BJ (cell line): ENCODE measurements around the gene PHACTR1. TPM values are rescaled to one million over a fixed set of nuclear protein-coding genes. Genes with fewer than 3 reads are reported as not detected.

ENCODE experiments used
- CTCF ChIA-PET: fragments of 350-600 bp; formaldehyde crosslinking; extraction: SDS; loops from one replicate; lab custom pipeline; 2021; ENCODE audit warnings: antibody characterized with exemption, inconsistent platforms; lab: Yijun Ruan, JAX
- POLR2A ChIA-PET: fragments of 300-600 bp; sonication (Branson Sonifier 250); formaldehyde crosslinking; extraction: SDS; loops from one replicate; lab custom pipeline; 2021; ENCODE audit warnings: antibody characterized with exemption; lab: Charles Lee
- DNase-seq: peaks from one replicate; pipeline ENCODE4 v3.0.0-alpha.2; 2011; ENCODE audit warnings: low read depth
- H3K27me3 ChIP-seq: 2 replicates; pipeline ENCODE4 v1.6.0; 2011; ENCODE audit warnings: low read length; ENCODE audit not compliant: control insufficient read depth, insufficient read depth
- H3K36me3 ChIP-seq: 2 replicates; pipeline ENCODE4 v1.5.1; 2011; ENCODE audit warnings: low read length; ENCODE audit not compliant: control insufficient read depth, insufficient read depth
- H3K4me3 ChIP-seq: 2 replicates; pipeline ENCODE4 v1.5.1; 2011; ENCODE audit warnings: low read depth, mild to moderate bottlenecking, control low read depth, low read length
- CTCF ChIP-seq: IDR thresholded peaks from 2 replicates; pipeline ENCODE4 v1.5.1; 2011; ENCODE audit warnings: low read depth, mild to moderate bottlenecking, control low read depth, inconsistent platforms, low read length, moderate library complexity; ENCODE audit not compliant: insufficient read depth
- polyA plus RNA-seq: library from polyadenylated mRNA; depleted of rRNA; stranded (reverse); fragments of >200 nt; gene quantifications from 2 replicates; pipeline ENCODE4 v1.2.3, GENCODE V29; 2011

Gene PHACTR1
- polyA plus RNA-seq, 1 experiment = 0.40 TPM

- no peak overlapping the region for H3K4me3 ChIP-seq
- no peaks in the 10 kb centered on the region for H3K27me3 ChIP-seq
- DNase-seq = no peak
- TF ChIP-seq CTCF = no peak
- ChIA-PET POLR2A (no interaction called here), CTCF (no interaction called here)
- no peaks in the 10 kb centered on the region for H3K36me3 ChIP-seq
Observed at GRCh38 chr6:13233106-13233505, 516.5 kb downstream of the PHACTR1 start.

- H3K36me3 ChIP-seq = no peaks in the 10 kb centered on the region
- POLR2A ChIA-PET = interaction anchor here (0.7 kb wide), 1 partner anchor 86 kb away, joined by 5 read pairs; no protein-coding TSS in a partner anchor
- DNase-seq = peak; percentile 85
- no peaks in the 10 kb centered on the region for H3K27me3 ChIP-seq
- no peak for TF ChIP-seq CTCF
- H3K4me3 ChIP-seq = no peak overlapping the region
- CTCF ChIA-PET = interaction anchor here (0.8 kb wide), 1 partner anchor 44 kb away, joined by 3 read pairs; no protein-coding TSS in a partner anchor
Observed at GRCh38 chr6:13234130-13234529, 517.6 kb downstream of the PHACTR1 start.

- ChIA-PET POLR2A (no interaction called here), CTCF (interaction anchor here (0.7 kb wide), 2 partner anchors 17 to 328 kb away, joined by 4 read pairs; no protein-coding TSS in a partner anchor)
- Histone ChIP-seq H3K36me3 (no peaks in the 10 kb centered on the region), H3K27me3 (no peaks in the 10 kb centered on the region), H3K4me3 (no peak overlapping the region)
- no peak for DNase-seq
- TF ChIP-seq CTCF = no peak
Observed at GRCh38 chr6:13235339-13235738, 518.8 kb downstream of the PHACTR1 start.

GRCh38 chr6:13237318-13237717 lies 520.8 kb downstream of the PHACTR1 start:
- no peak for TF ChIP-seq CTCF
- DNase-seq = no peak
- no peaks in the 10 kb centered on the region for H3K27me3 ChIP-seq
- H3K4me3 ChIP-seq = no peak overlapping the region
- ChIA-PET POLR2A (no interaction called here), CTCF (no interaction called here)
- no peaks in the 10 kb centered on the region for H3K36me3 ChIP-seq

- CTCF ChIA-PET = no interaction called here
- H3K27me3 ChIP-seq = no peaks in the 10 kb centered on the region
- no peak for TF ChIP-seq CTCF
- no peaks in the 10 kb centered on the region for H3K36me3 ChIP-seq
- POLR2A ChIA-PET = no interaction called here
- no peak overlapping the region for H3K4me3 ChIP-seq
- DNase-seq = no peak
Observed at GRCh38 chr6:13238017-13238416, 521.5 kb downstream of the PHACTR1 start.
